D721Med (cell line): ENCODE data around the gene TCERG1L.

Experiments
- DNase-seq: peaks from one replicate; pipeline ENCODE4 v3.0.0; 2011; ENCODE audit warnings: low spot score; ENCODE audit not compliant: insufficient read length
- FAIRE-seq: peaks from 2 replicates; lab custom pipeline; 2011; peaks lifted over from hg19 to GRCh38; lab: Jason Lieb, UNC
- TF ChIP-seq, protein P1 (sequence below): IDR thresholded peaks from 2 replicates; pipeline ENCODE4 v1.5.1; 2012; ENCODE audit warnings: mild to moderate bottlenecking, control low read depth; ENCODE audit not compliant: insufficient read depth; ENCODE audit errors: missing control alignments

TCERG1L gene

DNA sequence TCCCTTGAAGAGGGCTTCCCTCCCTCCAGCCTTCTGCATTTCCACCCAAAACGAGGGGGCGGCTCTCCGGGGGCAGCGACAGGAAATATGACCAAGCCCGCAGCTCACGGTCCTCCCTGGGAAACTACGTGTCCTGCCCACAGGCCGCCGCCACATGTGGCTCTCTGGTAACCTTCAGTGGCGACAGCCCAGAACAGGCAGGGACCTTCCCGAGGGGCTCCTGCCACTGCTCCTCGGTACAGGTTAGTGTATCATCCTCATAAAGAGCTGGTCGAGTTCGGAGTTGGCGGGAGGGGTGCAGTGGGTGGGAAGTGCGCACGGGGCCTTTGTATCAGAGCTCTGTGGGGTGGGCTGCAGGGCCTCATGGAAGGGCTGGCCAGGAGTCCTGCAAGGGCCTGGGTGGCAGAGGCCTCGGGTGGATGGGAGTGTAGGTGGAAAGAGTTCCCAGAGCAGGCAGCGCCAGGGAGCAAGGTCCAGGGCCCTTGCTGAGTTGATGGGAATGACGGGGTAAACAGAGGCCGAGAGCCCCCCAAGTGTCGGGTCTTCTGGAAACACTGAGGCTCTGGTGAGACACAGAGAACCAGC, 66.0 kb downstream of the TCERG1L start:
- DNase-seq (no peak), FAIRE-seq (no peak)
- TF ChIP-seq, protein P1, sequence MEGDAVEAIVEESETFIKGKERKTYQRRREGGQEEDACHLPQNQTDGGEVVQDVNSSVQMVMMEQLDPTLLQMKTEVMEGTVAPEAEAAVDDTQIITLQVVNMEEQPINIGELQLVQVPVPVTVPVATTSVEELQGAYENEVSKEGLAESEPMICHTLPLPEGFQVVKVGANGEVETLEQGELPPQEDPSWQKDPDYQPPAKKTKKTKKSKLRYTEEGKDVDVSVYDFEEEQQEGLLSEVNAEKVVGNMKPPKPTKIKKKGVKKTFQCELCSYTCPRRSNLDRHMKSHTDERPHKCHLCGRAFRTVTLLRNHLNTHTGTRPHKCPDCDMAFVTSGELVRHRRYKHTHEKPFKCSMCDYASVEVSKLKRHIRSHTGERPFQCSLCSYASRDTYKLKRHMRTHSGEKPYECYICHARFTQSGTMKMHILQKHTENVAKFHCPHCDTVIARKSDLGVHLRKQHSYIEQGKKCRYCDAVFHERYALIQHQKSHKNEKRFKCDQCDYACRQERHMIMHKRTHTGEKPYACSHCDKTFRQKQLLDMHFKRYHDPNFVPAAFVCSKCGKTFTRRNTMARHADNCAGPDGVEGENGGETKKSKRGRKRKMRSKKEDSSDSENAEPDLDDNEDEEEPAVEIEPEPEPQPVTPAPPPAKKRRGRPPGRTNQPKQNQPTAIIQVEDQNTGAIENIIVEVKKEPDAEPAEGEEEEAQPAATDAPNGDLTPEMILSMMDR: no peak

DNA sequence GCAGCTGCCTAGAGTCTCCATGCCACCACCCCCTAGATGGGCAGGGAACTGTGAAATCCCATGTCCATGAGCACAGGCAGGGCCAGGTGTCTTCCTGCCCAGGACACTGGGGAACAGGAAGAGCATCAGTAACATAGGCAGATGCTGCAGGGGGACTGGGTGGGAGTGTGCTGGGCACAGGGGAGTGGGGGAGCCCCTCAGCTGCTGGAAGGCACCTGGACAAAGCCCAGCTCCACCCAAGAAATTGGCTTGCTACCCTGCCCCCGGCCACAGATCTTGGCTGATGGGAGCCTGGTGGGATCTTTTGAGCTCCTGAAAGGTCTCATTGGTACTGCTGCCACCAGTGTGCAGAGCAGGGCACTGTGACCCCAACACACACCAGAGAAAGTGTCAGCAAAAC, 66.7 kb downstream of the TCERG1L start:
- DNase-seq (no peak), FAIRE-seq (no peak)
- TF ChIP-seq, protein P1: no peak

DNA sequence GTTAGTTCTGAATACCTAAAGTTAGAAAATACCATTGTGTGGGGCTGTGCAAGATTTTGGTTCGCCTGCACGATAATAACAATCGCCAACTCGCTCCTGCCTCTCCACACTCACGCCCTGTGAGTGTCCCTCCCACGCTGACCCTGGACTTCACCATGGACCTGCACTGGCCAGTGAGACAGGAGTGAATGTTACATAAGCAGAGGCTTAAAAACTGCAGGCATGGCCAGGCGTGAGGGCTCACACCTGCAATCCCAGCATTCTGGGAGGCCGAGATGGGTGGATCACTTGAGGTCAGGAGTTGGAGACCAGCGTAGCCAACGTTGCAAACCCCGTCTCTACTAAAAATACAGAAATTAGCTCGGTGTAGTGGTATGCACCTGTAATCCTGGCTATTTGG, 68.4 kb downstream of the TCERG1L start:
- TF ChIP-seq, protein P1: no peak
- FAIRE-seq (no peak), DNase-seq (no peak)

DNA sequence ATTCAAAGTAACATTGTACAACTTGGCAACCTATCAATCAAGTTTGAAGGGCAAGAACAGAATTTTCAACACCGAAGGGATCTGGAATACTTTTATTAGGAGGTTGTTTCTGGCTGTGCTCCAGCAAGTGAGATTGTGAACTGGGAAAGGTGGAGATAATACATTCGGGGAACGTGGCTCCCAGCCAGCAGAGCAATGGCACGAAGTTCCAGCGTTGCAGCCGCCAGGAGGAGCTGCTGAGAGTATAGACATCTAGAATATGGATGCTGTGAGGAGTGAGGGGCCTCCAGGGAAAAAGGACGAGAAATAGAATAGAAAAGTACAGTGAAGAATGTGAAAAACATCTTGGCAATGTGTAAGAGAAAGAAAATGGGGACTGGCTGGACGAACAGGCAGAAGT, 69.5 kb downstream of the TCERG1L start:
- FAIRE-seq (no peak), DNase-seq (no peak)
- TF ChIP-seq, protein P1: peak; percentile 14

DNA sequence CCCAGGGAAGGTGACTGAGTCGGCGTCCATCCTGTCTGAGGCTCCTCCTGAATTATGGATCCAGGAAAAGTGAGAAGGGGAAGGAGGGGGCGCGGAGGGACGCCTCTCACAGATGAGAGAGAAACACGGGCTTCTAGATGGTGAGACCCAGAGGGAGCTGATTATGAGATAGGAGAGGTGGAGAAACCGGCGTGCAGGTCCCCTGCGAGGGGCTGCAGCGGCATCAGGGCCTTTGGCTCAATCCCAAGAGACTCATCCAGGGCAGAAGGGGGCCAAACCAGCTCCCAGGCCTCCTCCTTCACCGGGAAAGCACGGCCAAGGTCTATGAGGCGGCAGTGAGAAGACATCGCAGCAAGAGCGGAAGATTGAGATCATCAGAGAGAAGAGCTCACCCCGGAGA, 70.8 kb downstream of the TCERG1L start:
- DNase-seq: no peak
- no peak for FAIRE-seq
- TF ChIP-seq, protein P1: no peak

DNA sequence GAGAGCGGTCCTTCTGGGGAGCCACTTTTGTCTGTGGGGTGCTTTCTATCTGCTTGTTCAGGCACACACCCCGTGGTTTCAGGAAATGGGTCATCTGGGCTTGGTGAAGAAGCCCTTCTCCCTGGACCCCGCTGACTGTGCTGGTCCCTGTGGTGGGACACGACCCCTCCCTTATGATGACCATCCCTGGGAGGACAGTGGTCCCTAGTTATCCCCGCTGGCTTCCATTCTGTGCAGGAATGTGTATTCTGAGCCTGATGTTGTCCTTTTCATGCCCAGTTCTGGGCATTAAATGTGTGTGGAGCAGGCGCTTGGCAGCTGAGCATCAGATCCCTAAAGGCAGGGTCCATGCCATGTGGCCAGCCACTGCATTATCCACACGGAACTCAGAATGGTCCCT, 71.6 kb downstream of the TCERG1L start:
- DNase-seq (no peak), FAIRE-seq (no peak)
- TF ChIP-seq, protein P1: no peak

DNA sequence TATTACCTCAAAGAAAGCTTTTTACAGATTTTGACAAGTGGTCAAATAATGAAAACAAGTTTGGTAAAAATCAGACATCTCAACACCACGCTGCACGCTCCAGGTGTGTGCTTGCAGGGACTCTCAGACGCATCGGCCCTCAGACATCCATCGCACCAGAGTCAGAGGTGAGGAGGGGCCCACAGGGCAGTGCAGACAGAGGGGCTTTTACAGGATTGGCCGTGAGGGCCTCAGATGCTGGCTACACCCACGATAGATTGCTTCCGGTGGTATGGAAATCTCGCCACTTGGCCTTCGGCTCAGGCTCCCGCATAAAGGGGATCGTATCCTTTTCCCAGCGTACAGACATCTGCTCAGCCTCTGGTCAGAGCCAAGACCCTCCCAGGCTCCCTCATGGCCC, 72.1 kb downstream of the TCERG1L start:
- FAIRE-seq (no peak), DNase-seq (no peak)
- TF ChIP-seq, protein P1: no peak
